GM12875 (cell line): Measurements from ENCODE around the gene FGGY.

Experiments used
- H3K4me3 ChIP-seq: one replicate; pipeline ENCODE4 v1.5.1; 2011; ENCODE audit warnings: low read depth, low read length, control low read depth
- TF ChIP-seq, protein P1 (sequence below): IDR thresholded peaks from 2 replicates; pipeline ENCODE4 v1.5.1; 2011; ENCODE audit warnings: low read depth, mild to moderate bottlenecking, control low read depth, inconsistent platforms, low read length, moderate library complexity, borderline replicate concordance; ENCODE audit not compliant: insufficient read depth

Gene FGGY

DNA sequence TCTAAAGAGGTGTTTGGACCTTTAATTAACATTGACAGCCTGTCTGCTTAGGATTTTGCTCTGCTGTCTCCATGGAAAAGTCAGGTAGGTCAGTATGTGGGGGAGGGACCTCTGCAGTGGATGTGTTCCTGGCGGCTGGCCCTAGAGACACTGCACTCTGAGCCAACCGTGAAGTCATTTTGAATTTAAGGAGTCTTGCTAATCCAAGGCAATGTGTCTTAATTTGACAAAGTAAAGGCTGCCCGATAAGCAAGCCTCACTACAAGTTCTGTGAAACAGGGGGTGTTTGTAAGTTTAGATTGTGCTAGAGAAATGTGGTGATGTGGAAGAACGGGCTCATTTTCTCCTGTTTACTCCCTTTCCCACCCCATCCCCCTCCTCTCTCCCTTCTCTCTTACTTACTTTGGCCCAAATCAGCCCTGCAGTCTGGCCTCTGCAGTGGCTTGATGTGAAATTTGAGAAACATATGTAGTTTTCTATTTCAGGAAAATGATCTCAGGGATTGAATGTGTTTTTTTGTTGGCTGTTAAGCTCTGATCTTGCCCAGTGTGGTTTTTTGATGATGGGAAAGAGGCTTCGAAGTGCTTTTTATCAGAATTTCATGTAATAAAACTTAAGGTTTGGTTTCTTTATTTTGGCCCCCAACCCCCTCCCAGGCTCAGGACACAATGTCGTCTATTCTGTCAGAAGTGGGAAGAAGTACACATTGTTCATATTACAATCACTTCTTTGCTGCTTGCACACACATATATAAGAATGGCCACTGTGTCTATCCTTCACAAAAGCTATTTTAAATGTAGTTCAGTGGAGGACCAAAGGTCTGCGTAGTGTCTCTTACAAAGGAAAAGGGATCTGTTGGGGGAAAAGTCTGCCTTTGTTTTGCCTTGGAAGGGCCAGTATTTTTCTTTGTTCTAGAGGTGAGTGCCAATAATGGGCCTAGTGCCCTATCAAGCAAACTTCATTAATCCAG is 96.6 kb downstream of the FGGY start:
- TF ChIP-seq, protein P1, sequence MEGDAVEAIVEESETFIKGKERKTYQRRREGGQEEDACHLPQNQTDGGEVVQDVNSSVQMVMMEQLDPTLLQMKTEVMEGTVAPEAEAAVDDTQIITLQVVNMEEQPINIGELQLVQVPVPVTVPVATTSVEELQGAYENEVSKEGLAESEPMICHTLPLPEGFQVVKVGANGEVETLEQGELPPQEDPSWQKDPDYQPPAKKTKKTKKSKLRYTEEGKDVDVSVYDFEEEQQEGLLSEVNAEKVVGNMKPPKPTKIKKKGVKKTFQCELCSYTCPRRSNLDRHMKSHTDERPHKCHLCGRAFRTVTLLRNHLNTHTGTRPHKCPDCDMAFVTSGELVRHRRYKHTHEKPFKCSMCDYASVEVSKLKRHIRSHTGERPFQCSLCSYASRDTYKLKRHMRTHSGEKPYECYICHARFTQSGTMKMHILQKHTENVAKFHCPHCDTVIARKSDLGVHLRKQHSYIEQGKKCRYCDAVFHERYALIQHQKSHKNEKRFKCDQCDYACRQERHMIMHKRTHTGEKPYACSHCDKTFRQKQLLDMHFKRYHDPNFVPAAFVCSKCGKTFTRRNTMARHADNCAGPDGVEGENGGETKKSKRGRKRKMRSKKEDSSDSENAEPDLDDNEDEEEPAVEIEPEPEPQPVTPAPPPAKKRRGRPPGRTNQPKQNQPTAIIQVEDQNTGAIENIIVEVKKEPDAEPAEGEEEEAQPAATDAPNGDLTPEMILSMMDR: no peak
- H3K4me3 ChIP-seq: no peak overlapping the region

DNA sequence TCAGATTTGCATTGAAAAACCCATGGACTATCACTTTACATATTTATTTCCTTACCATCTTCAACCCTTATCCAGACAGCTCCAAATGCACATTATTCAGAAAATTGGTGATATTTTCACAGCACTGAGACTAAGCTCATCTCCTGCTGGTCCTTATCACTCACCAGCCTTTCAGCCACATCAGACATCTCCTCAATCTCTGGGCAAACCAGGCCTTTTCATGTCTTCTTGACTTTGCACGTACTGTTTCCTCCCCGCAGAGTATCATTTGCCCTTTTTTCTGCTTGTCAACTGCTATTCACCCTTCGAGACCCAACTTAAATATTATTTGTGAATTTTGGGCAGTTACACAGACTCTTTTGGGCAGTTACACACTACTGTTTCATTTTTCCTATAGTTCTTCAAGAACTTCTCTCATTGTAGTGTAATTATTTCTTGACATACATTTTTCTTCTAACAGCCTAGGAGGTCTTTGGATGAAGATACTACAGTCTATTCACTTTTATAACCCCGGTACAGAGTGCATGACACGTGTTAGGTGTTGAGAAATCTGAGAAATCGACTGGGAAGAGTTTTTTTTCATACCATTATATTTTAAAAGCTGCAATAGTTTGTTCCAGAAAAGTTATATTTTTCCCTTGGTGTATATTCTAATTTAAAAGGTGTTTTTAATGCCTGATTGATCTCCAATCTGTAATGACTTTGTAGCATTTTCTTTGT is 98.0 kb downstream of the FGGY start:
- TF ChIP-seq, protein P1: no peak

DNA sequence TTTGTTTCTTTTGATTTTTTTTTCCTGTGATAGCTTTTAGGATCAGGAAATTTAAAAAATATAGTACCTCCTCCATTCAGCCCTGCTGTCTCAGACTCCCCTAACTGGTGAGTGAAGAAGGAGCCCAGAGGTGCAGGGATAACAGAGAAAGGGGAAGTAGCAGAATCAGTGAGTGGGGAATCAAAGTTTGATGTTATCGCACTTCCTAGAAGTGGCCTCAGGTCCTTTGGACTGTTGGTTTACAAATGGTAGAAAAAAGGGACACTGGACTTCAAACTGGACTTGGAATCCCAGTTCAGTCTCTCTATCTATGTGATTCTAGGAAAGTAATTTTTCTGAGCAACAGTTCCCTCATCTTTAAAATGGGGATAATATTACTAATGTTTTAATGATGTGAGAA is 99.5 kb downstream of the FGGY start:
- H3K4me3 ChIP-seq: no peak overlapping the region
- TF ChIP-seq, protein P1: no peak

More for the DNA sequence above, 98.0 kb downstream of the FGGY start:
- no peak overlapping the region for H3K4me3 ChIP-seq

DNA sequence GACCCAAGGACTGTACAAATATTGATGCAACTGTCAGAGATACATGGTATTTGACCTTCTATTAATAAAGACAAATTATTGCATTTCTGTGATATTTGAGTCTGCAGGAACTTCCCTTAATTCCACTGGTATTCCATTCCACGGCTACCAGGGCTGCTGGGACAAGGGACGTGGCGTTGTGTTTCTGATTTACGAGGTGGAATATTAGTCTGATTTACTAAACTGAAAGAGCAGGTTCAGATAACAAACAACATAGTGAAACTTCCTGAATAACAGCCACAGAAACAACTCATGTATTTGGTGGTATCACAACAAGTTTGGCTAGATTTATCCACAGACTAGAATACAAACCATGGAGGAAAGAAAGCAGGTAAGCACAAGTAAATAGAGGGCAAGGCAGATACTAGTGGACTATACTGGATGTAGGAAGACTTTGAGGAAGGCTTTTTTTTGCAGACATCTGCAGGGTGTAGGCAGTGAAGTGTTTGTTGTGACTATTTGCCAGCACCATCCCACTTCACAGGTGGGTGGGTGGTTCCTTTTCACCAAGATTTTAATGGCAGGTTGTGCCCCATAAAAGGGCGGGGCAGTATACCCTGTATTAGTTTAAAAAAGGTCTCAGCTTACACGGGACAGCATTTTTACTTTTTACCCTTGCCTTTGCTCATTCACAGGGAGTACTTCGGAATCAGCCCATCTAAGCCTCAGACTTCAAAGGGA is 100.4 kb downstream of the FGGY start:
- no peak overlapping the region for H3K4me3 ChIP-seq
- TF ChIP-seq, protein P1: no peak

- TF ChIP-seq, protein P1: no peak
Measured at GRCh38 chr1:59399642-59400041, 102.7 kb downstream of the FGGY start.

GRCh38 chr1:59401581-59401980 is 104.7 kb downstream of the FGGY start:
- TF ChIP-seq, protein P1: no peak
- no peak overlapping the region for H3K4me3 ChIP-seq

More at GRCh38 chr1:59399642-59400041, 102.7 kb downstream of the FGGY start:
- no peak overlapping the region for H3K4me3 ChIP-seq
